ENCODE measurements around the gene ITPR1. TPM values are rescaled to one million over a fixed set of nuclear protein-coding genes. Genes with fewer than 3 reads are reported as not detected.

ITPR1 gene
- total RNA-seq, 1 donor from 2014 or later: 16.3 TPM

DNA sequence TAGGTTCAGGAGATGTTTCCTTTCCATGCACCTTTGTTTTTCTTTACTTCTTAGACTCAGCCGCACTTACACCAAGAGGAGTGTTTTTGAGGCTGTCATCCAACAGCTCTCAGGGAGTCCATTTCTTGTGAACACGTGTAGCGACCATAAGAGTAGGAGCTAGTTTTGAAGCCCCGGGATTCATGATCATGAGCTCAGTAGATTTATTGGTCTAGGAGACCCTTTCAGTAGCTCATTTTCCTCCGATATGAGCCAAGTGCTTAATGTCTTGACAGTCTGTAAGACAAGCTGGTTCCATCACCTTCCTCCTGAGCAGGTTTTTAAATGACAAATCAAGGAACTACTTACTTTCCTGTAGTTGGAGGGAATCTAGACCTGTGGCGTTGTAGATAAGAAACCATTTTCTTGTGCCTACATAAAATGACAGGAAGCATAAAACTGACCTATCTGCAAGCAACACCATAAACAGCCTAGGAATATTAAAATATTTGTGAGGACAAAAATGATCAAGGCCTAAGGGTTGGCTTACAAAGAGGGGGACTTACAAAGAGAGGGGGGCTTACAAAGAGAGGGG, 313.5 kb downstream of the ITPR1 start:
- no peak for FAIRE-seq
- no peak for DNase-seq (ENCODE audit: low read depth)
- no peaks in the 10 kb centered on the region for H3K36me3 ChIP-seq (ENCODE audit: control insufficient read depth, insufficient read depth, low read length)
- no peak overlapping the region for H3K4me3 ChIP-seq (ENCODE audit: low read depth, low read length)
- TF ChIP-seq, protein P1, sequence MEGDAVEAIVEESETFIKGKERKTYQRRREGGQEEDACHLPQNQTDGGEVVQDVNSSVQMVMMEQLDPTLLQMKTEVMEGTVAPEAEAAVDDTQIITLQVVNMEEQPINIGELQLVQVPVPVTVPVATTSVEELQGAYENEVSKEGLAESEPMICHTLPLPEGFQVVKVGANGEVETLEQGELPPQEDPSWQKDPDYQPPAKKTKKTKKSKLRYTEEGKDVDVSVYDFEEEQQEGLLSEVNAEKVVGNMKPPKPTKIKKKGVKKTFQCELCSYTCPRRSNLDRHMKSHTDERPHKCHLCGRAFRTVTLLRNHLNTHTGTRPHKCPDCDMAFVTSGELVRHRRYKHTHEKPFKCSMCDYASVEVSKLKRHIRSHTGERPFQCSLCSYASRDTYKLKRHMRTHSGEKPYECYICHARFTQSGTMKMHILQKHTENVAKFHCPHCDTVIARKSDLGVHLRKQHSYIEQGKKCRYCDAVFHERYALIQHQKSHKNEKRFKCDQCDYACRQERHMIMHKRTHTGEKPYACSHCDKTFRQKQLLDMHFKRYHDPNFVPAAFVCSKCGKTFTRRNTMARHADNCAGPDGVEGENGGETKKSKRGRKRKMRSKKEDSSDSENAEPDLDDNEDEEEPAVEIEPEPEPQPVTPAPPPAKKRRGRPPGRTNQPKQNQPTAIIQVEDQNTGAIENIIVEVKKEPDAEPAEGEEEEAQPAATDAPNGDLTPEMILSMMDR (IDR thresholded peaks at IDR 0.05; ENCODE audit: insufficient read depth, low read length, severe bottlenecking): no peak
- H3K27me3 ChIP-seq (ENCODE audit: control insufficient read depth, insufficient read depth, low read length): no peaks in the 10 kb centered on the region

- DNase-seq (ENCODE audit: low read depth) (no peak), FAIRE-seq (no peak)
- TF ChIP-seq, protein P1 (IDR thresholded peaks at IDR 0.05; ENCODE audit: insufficient read depth, low read length, severe bottlenecking): no peak
- Histone ChIP-seq H3K4me3 (ENCODE audit: low read depth, low read length) (no peak overlapping the region), H3K27me3 (ENCODE audit: control insufficient read depth, insufficient read depth, low read length) (no peaks in the 10 kb centered on the region), H3K36me3 (ENCODE audit: control insufficient read depth, insufficient read depth, low read length) (no peaks in the 10 kb centered on the region)
Measured at GRCh38 chr3:4807381-4808280, 314.5 kb downstream of the ITPR1 start.

GRCh38 chr3:4808637-4809036, 315.5 kb downstream of the ITPR1 start:
- no peak for FAIRE-seq
- TF ChIP-seq, protein P1 (IDR thresholded peaks at IDR 0.05; ENCODE audit: insufficient read depth, low read length, severe bottlenecking): no peak
- H3K27me3 ChIP-seq (ENCODE audit: control insufficient read depth, insufficient read depth, low read length): no peaks in the 10 kb centered on the region

GRCh38 chr3:4809922-4810321, 316.8 kb downstream of the ITPR1 start:
- DNase-seq (ENCODE audit: low read depth): no peak
- no peak for FAIRE-seq
- no peaks in the 10 kb centered on the region for H3K27me3 ChIP-seq (ENCODE audit: control insufficient read depth, insufficient read depth, low read length)

More at GRCh38 chr3:4808637-4809036, 315.5 kb downstream of the ITPR1 start:
- no peak overlapping the region for H3K4me3 ChIP-seq (ENCODE audit: low read depth, low read length)
- no peak for DNase-seq (ENCODE audit: low read depth)
- H3K36me3 ChIP-seq (ENCODE audit: control insufficient read depth, insufficient read depth, low read length): no peaks in the 10 kb centered on the region

DNA sequence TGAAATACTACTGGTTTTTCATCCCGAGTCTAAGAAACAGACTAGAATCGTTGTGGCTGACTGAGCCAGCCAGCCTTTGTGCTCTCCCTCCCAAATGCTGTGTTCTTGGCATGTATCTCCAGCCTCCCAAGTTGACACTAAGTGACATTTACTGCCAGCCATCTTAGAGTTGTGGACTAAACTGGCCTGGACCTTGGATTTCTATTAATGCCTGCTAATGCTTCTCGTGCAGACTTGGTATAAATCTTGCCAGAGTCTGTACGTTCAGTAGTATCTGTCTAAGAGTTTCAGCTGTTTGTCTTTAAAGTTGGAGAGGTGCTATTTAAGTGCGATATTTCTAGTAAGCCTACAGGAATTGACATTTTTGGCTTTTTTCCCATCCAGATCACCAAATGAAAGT, 319.4 kb downstream of the ITPR1 start:
- DNase-seq (ENCODE audit: low read depth) (no peak), FAIRE-seq (no peak)
- Histone ChIP-seq H3K27me3 (ENCODE audit: control insufficient read depth, insufficient read depth, low read length) (no peaks in the 10 kb centered on the region), H3K36me3 (ENCODE audit: control insufficient read depth, insufficient read depth, low read length) (no peaks in the 10 kb centered on the region), H3K4me3 (ENCODE audit: low read depth, low read length) (no peak overlapping the region)
- TF ChIP-seq, protein P1 (IDR thresholded peaks at IDR 0.05; ENCODE audit: insufficient read depth, low read length, severe bottlenecking): no peak

More at GRCh38 chr3:4809922-4810321, 316.8 kb downstream of the ITPR1 start:
- TF ChIP-seq, protein P1 (IDR thresholded peaks at IDR 0.05; ENCODE audit: insufficient read depth, low read length, severe bottlenecking): no peak
- Histone ChIP-seq H3K4me3 (ENCODE audit: low read depth, low read length) (no peak overlapping the region), H3K36me3 (ENCODE audit: control insufficient read depth, insufficient read depth, low read length) (no peaks in the 10 kb centered on the region)

Measured in bronchial epithelial cell (primary cell).